Measurements from ENCODE around the gene LRRC1.

GRCh38 chr6:53796451-53796780 lies 1.6 kb downstream of the LRRC1 start:
- TF ChIP-seq POLR2A (IDR thresholded peaks at IDR 0.05) (no peak), CTCF (IDR thresholded peaks at IDR 0.05) (no peak)
